HG03159 (cell line): ENCODE results near the gene MBP.

Source experiments
- ATAC-seq: cut with Tn5 transposase; IDR thresholded peaks from one replicate; pipeline ENCODE4 v1.9.1; 2021; ENCODE audit warnings: mild to moderate bottlenecking, moderate library complexity; ENCODE audit not compliant: unreplicated experiment

MBP gene

GRCh38 chr18:77086656-77087392, 45.8 kb downstream of the MBP start:
- no peak for ATAC-seq

GRCh38 chr18:77086034-77086433, 46.5 kb downstream of the MBP start:
- no peak for ATAC-seq

GRCh38 chr18:77084688-77085035, 47.9 kb downstream of the MBP start:
- no peak for ATAC-seq

DNA sequence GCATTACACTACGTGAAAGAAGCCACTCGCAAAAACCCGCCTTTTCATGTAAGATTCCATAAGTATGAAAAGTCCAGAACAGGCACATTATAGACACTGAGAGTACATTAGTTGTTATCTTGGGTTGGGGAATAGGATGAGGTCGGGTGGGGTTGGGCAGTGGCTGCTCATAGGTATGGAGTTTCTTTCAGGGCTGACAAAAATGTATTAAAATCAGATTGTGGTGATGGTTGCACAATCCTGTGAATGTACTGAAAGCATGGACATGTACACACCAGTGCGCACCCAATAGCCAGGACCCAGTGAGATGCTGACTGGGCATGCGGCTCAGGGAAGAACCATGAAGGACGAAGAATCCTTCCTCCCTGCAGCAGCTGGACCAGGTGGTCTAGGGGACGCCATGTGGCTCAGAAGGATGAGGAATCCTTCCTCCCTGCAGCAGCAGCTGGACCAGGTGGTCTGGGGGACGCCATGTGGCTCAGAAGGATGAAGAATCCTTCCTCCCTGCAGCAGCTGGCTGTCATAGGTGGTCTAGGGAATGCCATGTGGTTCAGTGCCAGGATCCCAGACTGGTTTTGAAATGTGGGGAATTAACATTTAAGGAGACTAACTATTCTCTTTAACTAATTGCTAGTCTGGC, 50.1 kb downstream of the MBP start:
- ATAC-seq = no peak

- ATAC-seq = no peak
Observed at GRCh38 chr18:77081390-77081778, 51.2 kb downstream of the MBP start.

GRCh38 chr18:77079954-77080682, 52.5 kb downstream of the MBP start:
- ATAC-seq = peak; percentile 84

DNA sequence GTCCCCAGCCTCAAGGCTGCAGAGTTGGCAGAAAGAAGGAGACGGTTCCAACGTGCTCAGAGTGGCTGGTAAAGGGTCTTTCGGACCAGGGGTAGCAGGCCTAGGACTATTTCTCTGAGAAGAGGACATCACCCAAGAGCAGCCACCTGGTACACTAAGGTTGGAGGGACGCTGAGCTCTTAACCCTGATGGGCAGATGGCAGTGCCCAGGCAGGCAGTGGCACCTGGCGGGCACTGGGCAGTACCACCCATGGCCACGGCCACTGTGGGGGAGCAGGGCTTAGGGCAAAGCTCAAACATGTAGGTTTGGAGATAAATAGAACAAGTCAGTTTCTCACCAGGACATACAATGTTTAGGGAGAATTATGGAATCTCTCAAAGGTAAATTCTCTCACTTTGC, 53.5 kb downstream of the MBP start:
- ATAC-seq = no peak

- ATAC-seq = no peak
Observed at GRCh38 chr18:77078690-77079070, 53.9 kb downstream of the MBP start.

- ATAC-seq = no peak
Observed at GRCh38 chr18:77077941-77078689, 54.5 kb downstream of the MBP start.

- ATAC-seq = no peak
Observed at GRCh38 chr18:77077401-77077800, 55.2 kb downstream of the MBP start.

GRCh38 chr18:77076111-77076510, 56.5 kb downstream of the MBP start:
- no peak for ATAC-seq

DNA sequence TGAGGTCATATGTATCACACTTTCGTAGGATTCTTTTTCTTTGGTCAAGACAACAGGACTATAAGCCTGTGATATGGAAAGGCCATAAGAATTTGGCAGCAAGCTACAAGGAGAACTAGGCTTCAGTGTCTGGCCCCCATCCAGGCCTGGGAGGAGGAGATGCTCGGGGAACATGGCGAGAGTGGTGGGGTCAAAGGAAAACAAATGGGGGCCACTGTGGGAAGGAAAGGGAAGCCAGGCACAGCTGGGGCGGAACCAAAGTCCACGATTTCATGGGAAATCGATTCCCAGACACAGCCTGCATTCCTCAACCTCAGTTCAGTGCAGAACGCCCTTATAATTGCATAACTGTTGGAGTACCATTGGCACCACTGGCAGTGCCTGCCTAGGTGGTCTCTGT, 58.2 kb downstream of the MBP start:
- ATAC-seq = no peak

DNA sequence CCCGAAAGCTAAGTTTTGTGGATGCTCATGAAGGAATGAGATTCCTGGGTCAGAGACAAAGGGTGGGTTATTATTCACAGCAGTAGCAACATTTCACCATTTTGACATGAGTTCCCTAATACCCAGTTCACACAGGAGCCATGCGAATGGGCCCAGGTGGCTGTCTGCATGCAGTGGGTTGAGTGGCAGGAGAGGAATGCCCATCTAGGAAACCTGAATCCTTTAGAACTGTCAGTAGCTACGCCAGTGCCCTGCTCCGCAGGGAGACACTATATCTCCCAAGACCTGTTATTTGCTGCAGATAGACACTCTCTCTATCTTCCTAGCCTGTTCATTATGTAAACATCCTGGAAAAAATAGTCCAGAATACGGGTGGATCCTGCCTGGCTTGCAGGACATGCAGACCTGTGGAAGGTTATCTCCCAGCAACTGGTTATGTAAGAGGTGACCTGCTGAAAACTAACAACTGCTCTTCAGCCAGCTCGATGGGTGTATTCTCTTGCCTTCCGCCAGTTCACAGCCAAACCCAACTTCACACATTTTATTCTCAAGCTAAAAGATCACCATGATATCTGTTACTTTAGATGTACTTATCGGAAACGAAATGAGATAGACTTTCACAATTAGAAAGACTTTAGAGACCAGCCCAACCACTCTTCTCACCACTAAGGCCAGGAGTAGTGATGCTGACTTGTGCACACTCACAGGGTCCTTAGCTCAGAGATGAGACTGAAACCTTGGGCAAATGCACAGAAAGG, 59.1 kb downstream of the MBP start:
- ATAC-seq = no peak

DNA sequence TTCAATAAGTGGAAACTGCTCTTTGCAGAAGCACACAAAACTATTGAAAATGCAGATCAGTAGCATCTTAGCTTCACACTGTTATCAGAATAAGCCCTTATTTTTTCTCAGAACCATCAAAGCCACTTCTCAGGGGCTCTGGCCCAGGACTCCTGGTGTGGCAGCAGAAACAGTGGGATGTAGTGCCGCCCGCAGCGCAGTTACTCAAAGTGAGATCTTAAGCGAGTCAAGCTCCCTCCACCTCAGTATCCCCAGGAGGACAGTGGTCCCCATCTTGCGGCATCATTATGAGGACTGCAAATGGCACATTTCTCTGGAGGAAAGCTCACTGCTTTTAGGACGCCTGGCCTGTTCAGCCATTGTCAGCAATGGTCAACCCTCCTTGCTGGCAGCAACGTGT, 60.0 kb downstream of the MBP start:
- no peak for ATAC-seq

DNA sequence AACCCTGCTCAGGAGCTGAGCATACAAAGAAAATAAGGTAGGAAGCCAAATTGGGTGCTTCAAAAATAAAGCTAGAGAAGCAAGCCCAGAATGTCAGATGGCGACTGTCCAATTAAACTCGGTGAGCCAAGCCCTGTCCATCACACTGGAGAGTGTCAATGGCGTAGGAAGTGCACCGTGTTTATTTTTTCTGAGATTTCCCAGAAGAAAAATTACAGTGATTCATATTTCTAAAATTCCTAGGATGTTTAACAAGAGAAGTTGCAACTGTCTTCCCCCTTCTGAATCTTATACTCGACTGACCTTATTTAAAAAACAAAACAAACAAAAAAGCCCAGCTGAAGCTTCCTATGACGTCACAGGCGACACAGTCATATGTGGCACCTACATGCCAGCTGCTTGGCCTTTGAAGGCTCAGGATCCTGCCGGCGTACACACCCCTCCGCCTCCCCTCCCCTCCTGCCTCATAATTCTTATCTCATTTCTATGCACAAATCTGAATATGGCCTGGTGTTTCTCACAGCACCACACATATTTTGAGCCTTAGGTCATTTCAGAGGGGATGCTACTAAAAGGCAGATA, 60.8 kb downstream of the MBP start:
- ATAC-seq = no peak

DNA sequence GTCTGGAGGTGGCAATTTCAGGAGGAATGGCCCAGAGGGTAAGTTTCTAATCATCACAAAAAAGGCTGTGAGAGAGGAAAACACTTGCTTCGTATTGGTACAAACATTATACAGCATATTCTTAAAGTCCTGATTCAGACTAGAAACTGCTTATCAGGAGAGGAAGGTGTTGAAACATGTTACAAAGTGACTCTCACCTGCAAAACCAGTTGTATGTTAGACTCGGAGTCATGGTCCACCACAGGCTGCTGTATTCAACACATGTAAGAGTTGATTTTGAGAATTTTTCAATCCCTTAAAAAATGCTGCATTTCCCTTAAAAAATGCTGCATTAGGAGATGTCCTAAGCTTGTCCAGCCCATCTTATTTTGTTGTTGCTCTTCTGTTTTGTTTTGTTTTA, 61.5 kb downstream of the MBP start:
- no peak for ATAC-seq

GRCh38 chr18:77070627-77071026, 62.0 kb downstream of the MBP start:
- no peak for ATAC-seq

- no peak for ATAC-seq
Observed at GRCh38 chr18:77069931-77070330, 62.7 kb downstream of the MBP start.

DNA sequence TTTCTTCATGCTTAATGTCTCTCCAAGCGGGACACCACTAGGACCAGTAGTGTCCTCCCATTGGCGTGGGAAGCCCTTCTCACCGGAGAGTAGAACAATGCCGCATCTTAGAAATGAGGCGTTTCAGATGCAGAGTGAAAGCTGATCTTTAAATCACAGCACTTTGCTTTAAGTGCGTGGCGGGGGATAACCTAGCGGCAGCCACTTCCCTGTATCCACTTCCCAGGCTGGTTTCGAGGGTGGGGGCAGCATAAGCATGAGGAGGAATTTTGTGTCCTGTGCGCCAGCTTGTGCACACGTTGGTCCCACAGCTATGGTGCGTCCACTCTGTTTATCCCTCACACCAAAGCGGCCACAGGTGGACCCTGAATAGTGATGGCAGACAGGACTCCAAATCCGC, 63.1 kb downstream of the MBP start:
- ATAC-seq = no peak
